SU-DHL-6 (cell line): ENCODE measurements around the gene TMEM151B.

ENCODE experiments used
- CTCF ChIP-seq: fragments of 200-600 bp; sonication (generic); IDR thresholded peaks from one replicate; pipeline ENCODE4 v1.5.1; 2017; ENCODE audit warnings: antibody characterized with exemption, mild to moderate bottlenecking, low read length, moderate library complexity; ENCODE audit not compliant: insufficient read depth, poor library complexity, severe bottlenecking
- EZH2phosphoT487 ChIP-seq: fragments of 200-600 bp; sonication (generic), shearing (Covaris generic); conservative IDR thresholded peaks from 2 replicates; pipeline ENCODE4 v1.6.1; 2018; ENCODE audit warnings: mild to moderate bottlenecking, antibody characterized with exemption, low read length, moderate library complexity, mixed read lengths

GRCh38 chr6:44255105-44255808 is 15.0 kb upstream of the TMEM151B start:
- TF ChIP-seq CTCF: no peak
- no peak for TF ChIP-seq EZH2phosphoT487
